Aorta (tissue), 5 donors: ENCODE results near the gene KIF16B. TPM values are rescaled to one million over a fixed set of nuclear protein-coding genes. Genes with fewer than 3 reads are reported as not detected.

Experiments
- ATAC-seq: fragments of 200-7000 bp; cut with Tn5 transposase; one replicate; pipeline ENCODE4 v1.9.1; 2022; ENCODE audit warnings: moderate library complexity; ENCODE audit not compliant: low FRiP score
- DNase-seq, 2 donors: peaks; one replicate each; pipeline ENCODE4 v3.0.0-alpha.2; 2020
- H3K27ac ChIP-seq, 2 donors: one replicate each; pipeline ENCODE4 v1.5.1; 2013; ENCODE audit warnings: low read length in 2 of 2, mild to moderate bottlenecking in 2 of 2, moderate library complexity in 2 of 2, control low read depth in 1 of 2, inconsistent platforms in 1 of 2, low read depth in 1 of 2
- H3K27me3 ChIP-seq, 2 donors: one replicate each; pipeline ENCODE4 v1.6.1; 2013; ENCODE audit warnings: control low read depth in 1 of 2, low read length in 1 of 2, mild to moderate bottlenecking in 1 of 2, moderate library complexity in 1 of 2; ENCODE audit not compliant: insufficient read depth in 2 of 2, control insufficient read depth in 1 of 2
- H3K36me3 ChIP-seq, 2 donors: one replicate each; pipeline ENCODE4 v1.6.1; 2013; ENCODE audit warnings: control low read depth in 1 of 2, low read length in 1 of 2, mild to moderate bottlenecking in 1 of 2; ENCODE audit not compliant: insufficient read depth in 2 of 2, control insufficient read depth in 1 of 2
- H3K4me1 ChIP-seq, 2 donors: one replicate each; pipeline ENCODE4 v1.6.1; 2013; ENCODE audit warnings: low read length in 2 of 2, control low read depth in 1 of 2, mild to moderate bottlenecking in 1 of 2, moderate library complexity in 1 of 2; ENCODE audit not compliant: insufficient read depth in 2 of 2, control insufficient read depth in 1 of 2
- H3K4me3 ChIP-seq, 2 donors: one replicate each; pipeline ENCODE4 v1.5.1; 2013; ENCODE audit warnings: low read length in 2 of 2, control low read depth in 1 of 2, mild to moderate bottlenecking in 1 of 2
- H3K9me3 ChIP-seq: one replicate; pipeline ENCODE4 v1.6.1; 2013; ENCODE audit warnings: mild to moderate bottlenecking, low read length; ENCODE audit not compliant: control insufficient read depth
- WGBS, 2 donors: extraction: QIAGEN DNeasy Blood & Tissue Kit; methylation state at CpG; one replicate each; pipeline ENCODE4 v1.1.7; 2013; 5-methylcytosine and 5-hydroxymethylcytosine counted together
- intact Hi-C, 2 donors: fragments of 100-400 bp; cut with DNase I; formaldehyde crosslinking; loops; one replicate each; pipeline versions ENCODE4 v1.14.2 to v1.15.0; 2022
- polyA plus RNA-seq, 2 donors: library from polyadenylated mRNA; stranded (reverse); fragments of 200-250 nt; gene quantifications; one replicate each; pipeline ENCODE4 v1.2.3, GENCODE V29; 2013
- total RNA-seq, 2 donors: library from RNA; stranded (reverse); fragmentation: NEBNext Ultra II Directional; extraction: Animal tissue kit (Norgen Biotek cat#: 25700); gene quantifications; one replicate each; pipeline ENCODE4 v1.2.1, GENCODE V29; 2021
- donor health status: healthy with polysubstance abuse.
- donor health status: Bipolar disorder and iron deficiency.
- donor health status: DM: no; HTN: no; CAD: no.
- donor health status: DM: no; HTN: no; CAD: no.
- donor health status: DM: yes; HTN: yes; CAD: no.

KIF16B gene
- total and polyA plus RNA-seq, 4 donors = 6.5 to 20.6 (median 13.8) TPM

GRCh38 chr20:16295534-16295933 lies 277.7 kb downstream of the KIF16B start:
- no peak overlapping the region for H3K27ac ChIP-seq
- no peaks in the 10 kb centered on the region for H3K36me3 ChIP-seq
- H3K27me3 ChIP-seq = no peaks in the 10 kb centered on the region
- H3K4me3 ChIP-seq = no peak overlapping the region
- no peak for ATAC-seq
- WGBS, 2 donors = 96 to 98% methylated on average over 5 of the region's 5 CpGs
- H3K4me1 ChIP-seq = no peaks in the 10 kb centered on the region
- no peak for DNase-seq
- intact Hi-C loops = no loop called here
- H3K9me3 ChIP-seq = no peaks in the 10 kb centered on the region

GRCh38 chr20:16293590-16293989 lies 279.7 kb downstream of the KIF16B start:
- Histone ChIP-seq H3K4me3 (no peak overlapping the region), H3K36me3 (no peaks in the 10 kb centered on the region), H3K27me3 (no peaks in the 10 kb centered on the region), H3K4me1 (no peaks in the 10 kb centered on the region), H3K9me3 (no peaks in the 10 kb centered on the region), H3K27ac (no peak overlapping the region)
- WGBS, 2 donors = 89 to 93% methylated on average over 5 of the region's 5 CpGs
- no peak for DNase-seq
- no peak for ATAC-seq
- intact Hi-C loops = no loop called here

- intact Hi-C loops = no loop called here
- no peak for DNase-seq
- Histone ChIP-seq H3K27me3 (no peaks in the 10 kb centered on the region), H3K27ac (no peak overlapping the region), H3K36me3 (no peaks in the 10 kb centered on the region), H3K9me3 (no peaks in the 10 kb centered on the region), H3K4me1 (no peaks in the 10 kb centered on the region), H3K4me3 (no peak overlapping the region)
- no peak for ATAC-seq
- 80 to 84% methylated on average over 4 of the region's 4 CpGs for WGBS, 2 donors
Measured at GRCh38 chr20:16292226-16292880, 280.9 kb downstream of the KIF16B start.

GRCh38 chr20:16290358-16290757 lies 282.9 kb downstream of the KIF16B start:
- no peaks in the 10 kb centered on the region for H3K9me3 ChIP-seq
- peaks cover 0 to 2% of the 10 kb centered on the region in 2 donors for H3K36me3 ChIP-seq
- ATAC-seq (no peak), DNase-seq (no peak)
- no peaks in the 10 kb centered on the region for H3K27me3 ChIP-seq
- 86 to 88% methylated on average over 4 of the region's 4 CpGs for WGBS, 2 donors
- intact Hi-C loops = no loop called here
- no peaks in the 10 kb centered on the region for H3K4me1 ChIP-seq
- no peak overlapping the region for H3K27ac ChIP-seq
- no peak overlapping the region for H3K4me3 ChIP-seq

GRCh38 chr20:16287776-16288175 lies 285.5 kb downstream of the KIF16B start:
- Histone ChIP-seq H3K27me3 (no peaks in the 10 kb centered on the region), H3K4me1 (no peaks in the 10 kb centered on the region), H3K4me3 (no peak overlapping the region), H3K9me3 (no peaks in the 10 kb centered on the region), H3K36me3 (peaks cover 0 to 2% of the 10 kb centered on the region in 2 donors), H3K27ac (no peak overlapping the region)
- ATAC-seq = no peak
- intact Hi-C loops = no loop called here
- 89 to 94% methylated on average over 2 of the region's 2 CpGs for WGBS, 2 donors
- DNase-seq = no peak

GRCh38 chr20:16286601-16287000 lies 286.6 kb downstream of the KIF16B start:
- Histone ChIP-seq H3K4me3 (no peak overlapping the region), H3K27ac (no peak overlapping the region), H3K36me3 (peaks cover 0 to 4% of the 10 kb centered on the region in 2 donors), H3K9me3 (no peaks in the 10 kb centered on the region), H3K4me1 (no peaks in the 10 kb centered on the region), H3K27me3 (no peaks in the 10 kb centered on the region)
- intact Hi-C loops = no loop called here
- no peak for DNase-seq
- WGBS, 2 donors = 94% methylated on average over 4 of the region's 4 CpGs
- ATAC-seq = no peak

GRCh38 chr20:16284385-16285100 lies 288.7 kb downstream of the KIF16B start:
- Histone ChIP-seq H3K4me1 (no peaks in the 10 kb centered on the region), H3K27me3 (no peaks in the 10 kb centered on the region), H3K4me3 (no peak overlapping the region), H3K27ac (no peak overlapping the region), H3K9me3 (no peaks in the 10 kb centered on the region), H3K36me3 (peaks cover 0 to 4% of the 10 kb centered on the region in 2 donors)
- WGBS, 2 donors = 90% methylated on average over 15 of the region's 15 CpGs
- intact Hi-C loops = no loop called here
- DNase-seq = no peak
- ATAC-seq = no peak

- no peak overlapping the region for H3K4me3 ChIP-seq
- H3K27ac ChIP-seq = no peak overlapping the region
- WGBS, 2 donors = 95% methylated on average over 5 of the region's 5 CpGs
- no peaks in the 10 kb centered on the region for H3K9me3 ChIP-seq
- H3K4me1 ChIP-seq = no peaks in the 10 kb centered on the region
- intact Hi-C loops = no loop called here
- peaks cover 0 to 4% of the 10 kb centered on the region in 2 donors for H3K36me3 ChIP-seq
- H3K27me3 ChIP-seq = no peaks in the 10 kb centered on the region
- ATAC-seq (no peak), DNase-seq (no peak)
Measured at GRCh38 chr20:16283978-16284377, 289.3 kb downstream of the KIF16B start.

- no peaks in the 10 kb centered on the region for H3K9me3 ChIP-seq
- no peaks in the 10 kb centered on the region for H3K27me3 ChIP-seq
- WGBS, 2 donors = 89 to 93% methylated on average over 6 of the region's 6 CpGs
- H3K27ac ChIP-seq = no peak overlapping the region
- H3K4me1 ChIP-seq = no peaks in the 10 kb centered on the region
- H3K36me3 ChIP-seq = peaks cover 0 to 4% of the 10 kb centered on the region in 2 donors
- DNase-seq (no peak), ATAC-seq (no peak)
- no peak overlapping the region for H3K4me3 ChIP-seq
- intact Hi-C loops = no loop called here
Measured at GRCh38 chr20:16283307-16283706, 289.9 kb downstream of the KIF16B start.
